Caco-2 (cell line): ENCODE results near the gene FNBP1. TPM values are rescaled to one million over a fixed set of nuclear protein-coding genes. Genes with fewer than 3 reads are reported as not detected.

Experiments
- BruUV-seq: library from RNA; stranded (reverse); fragments of 400-500 nt; replicated peaks from 2 replicates; lab custom pipeline; 2021; lab: Mats Ljungman, UMichigan
- CTCF ChIA-PET: fragments of 300-600 bp; sonication (Branson Sonifier 250); formaldehyde crosslinking; loops from one replicate; lab custom pipeline; 2022; ENCODE audit warnings: antibody characterized with exemption; lab: Charles Lee
- POLR2A ChIA-PET: fragments of 300-600 bp; sonication (Branson Sonifier 250); formaldehyde crosslinking; loops from one replicate; lab custom pipeline; 2022; ENCODE audit warnings: antibody characterized with exemption; lab: Charles Lee
- DNase-seq, 2 experiments: peaks; one replicate each; pipeline versions ENCODE4 v3.0.0 to v3.0.0-alpha.2; 2020 to 2022
- H3K27me3 ChIP-seq: replicated peaks from 2 replicates; pipeline ENCODE4 v1.6.0; 2011; ENCODE audit warnings: low read length; ENCODE audit not compliant: control insufficient read depth, insufficient read depth
- H3K36me3 ChIP-seq: 2 replicates; pipeline ENCODE4 v1.5.1; 2011; ENCODE audit warnings: low read length; ENCODE audit not compliant: control insufficient read depth, insufficient read depth
- H3K4me1 ChIP-seq: fragments of 250-450 bp; sonication (Bioruptor Pico); 2 replicates; pipeline ENCODE4 v1.5.1; 2020; ENCODE audit warnings: mild to moderate bottlenecking
- H3K4me3 ChIP-seq: 2 replicates; pipeline ENCODE4 v1.5.1; 2011; ENCODE audit warnings: low read depth, mild to moderate bottlenecking, control low read depth, low read length
- H3K9me3 ChIP-seq: fragments of 250-450 bp; sonication (Bioruptor Pico); 2 replicates; pipeline ENCODE4 v1.5.1; 2020; ENCODE audit warnings: mild to moderate bottlenecking, moderate library complexity
- H3K27ac Mint-ChIP-seq: one replicate; pipeline ENCODE4 v1.8.0; 2022; ENCODE audit warnings: mixed read lengths; ENCODE audit not compliant: unreplicated experiment
- H3K27me3 Mint-ChIP-seq: one replicate; pipeline ENCODE4 v1.8.0; 2022; ENCODE audit warnings: mixed read lengths; ENCODE audit not compliant: insufficient read depth, unreplicated experiment
- H3K36me3 Mint-ChIP-seq: one replicate; pipeline ENCODE4 v1.8.0; 2022; ENCODE audit warnings: mild to moderate bottlenecking, mixed read lengths; ENCODE audit not compliant: insufficient read depth, unreplicated experiment
- H3K4me1 Mint-ChIP-seq: one replicate; pipeline ENCODE4 v1.8.0; 2022; ENCODE audit warnings: low read depth, mixed read lengths; ENCODE audit not compliant: unreplicated experiment
- H3K4me3 Mint-ChIP-seq: one replicate; pipeline ENCODE4 v1.8.0; 2022; ENCODE audit warnings: mild to moderate bottlenecking, moderate library complexity, mixed read lengths; ENCODE audit not compliant: unreplicated experiment
- H3K9me3 Mint-ChIP-seq: one replicate; pipeline ENCODE4 v1.8.0; 2022; ENCODE audit warnings: mixed read lengths; ENCODE audit not compliant: unreplicated experiment
- CTCF ChIP-seq, 2 experiments: fragments of 200-600 bp in 1 of 2; IDR thresholded peaks; 1 replicate in 1 of 2; 2 replicates in 1 of 2; pipeline versions ENCODE4 v1.5.1 to v1.8.0; 2011 to 2022; ENCODE audit warnings: antibody characterized with exemption in 1 of 2, control low read depth in 1 of 2, inconsistent platforms in 1 of 2, low read depth in 1 of 2, low read length in 1 of 2, mild to moderate bottlenecking in 1 of 2, moderate library complexity in 1 of 2; ENCODE audit not compliant: insufficient read depth in 1 of 2, severe bottlenecking in 1 of 2, unreplicated experiment in 1 of 2
- intact Hi-C: fragments of 100-400 bp; cut with micrococcal nuclease; formaldehyde crosslinking; loops from one replicate; pipeline ENCODE4 v1.10.0; 2022; ENCODE audit not compliant: unreplicated experiment
- total RNA-seq: library from RNA; stranded (reverse); gene quantifications from 2 replicates; pipeline ENCODE4 v1.2.3, GENCODE V29; 2022

FNBP1 gene
- total RNA-seq, 1 experiment from 2014 or later = 33.2 TPM

GRCh38 chr9:129848712-129849441 is 194.1 kb downstream of the FNBP1 start:
- Mint-ChIP-seq H3K4me3 (no peak overlapping the region), H3K4me1 (no peaks in the 10 kb centered on the region)

GRCh38 chr9:129845373-129845772 is 197.6 kb downstream of the FNBP1 start:
- no peaks in the 10 kb centered on the region for H3K9me3 ChIP-seq
- POLR2A ChIA-PET = no interaction called here
- TF ChIP-seq CTCF (IDR thresholded peaks at IDR 0.05; ENCODE audit: insufficient read depth in 1 of 2, low read depth in 1 of 2, low read length in 1 of 2, severe bottlenecking in 1 of 2, unreplicated experiment in 1 of 2) = no peak
- Mint-ChIP-seq H3K4me3 (no peak overlapping the region), H3K36me3 (no peaks in the 10 kb centered on the region), H3K27ac (no peak overlapping the region), H3K9me3 (no peaks in the 10 kb centered on the region), H3K4me1 (no peaks in the 10 kb centered on the region), H3K27me3 (no peaks in the 10 kb centered on the region)
- CTCF ChIA-PET = no interaction called here
- no peaks in the 10 kb centered on the region for H3K4me1 ChIP-seq
- H3K36me3 ChIP-seq = no peaks in the 10 kb centered on the region
- H3K27me3 ChIP-seq = no peaks in the 10 kb centered on the region
- no peak for DNase-seq
- no TSS peak for BruUV-seq
- intact Hi-C loops = no loop called here
- H3K4me3 ChIP-seq = no peak overlapping the region

More at GRCh38 chr9:129848712-129849441, 194.1 kb downstream of the FNBP1 start:
- BruUV-seq = no TSS peak
- H3K27me3 ChIP-seq = no peaks in the 10 kb centered on the region
- Mint-ChIP-seq H3K27me3 (no peaks in the 10 kb centered on the region), H3K9me3 (no peaks in the 10 kb centered on the region), H3K36me3 (no peaks in the 10 kb centered on the region), H3K27ac (no peak overlapping the region)
- no peaks in the 10 kb centered on the region for H3K9me3 ChIP-seq
- ChIA-PET POLR2A (interaction anchor here (0.5 to 0.6 kb wide), 2 partner anchors 14 to 98 kb away, joined by 3 to 6 read pairs; no protein-coding TSS in a partner anchor), CTCF (no interaction called here)
- TF ChIP-seq CTCF (IDR thresholded peaks at IDR 0.05; ENCODE audit: insufficient read depth in 1 of 2, low read depth in 1 of 2, low read length in 1 of 2, severe bottlenecking in 1 of 2, unreplicated experiment in 1 of 2) = no peak
- no peak for DNase-seq
- H3K36me3 ChIP-seq = no peaks in the 10 kb centered on the region
- H3K4me3 ChIP-seq = no peak overlapping the region
- no peaks in the 10 kb centered on the region; the same call in 1 of the 2 replicates for H3K4me1 ChIP-seq
- intact Hi-C loops = no loop called here

GRCh38 chr9:129841071-129841470 is 201.9 kb downstream of the FNBP1 start:
- POLR2A ChIA-PET = no interaction called here

More at GRCh38 chr9:129841071-129841470, 201.9 kb downstream of the FNBP1 start:
- Mint-ChIP-seq H3K9me3 (no peaks in the 10 kb centered on the region), H3K4me3 (no peak overlapping the region), H3K36me3 (no peaks in the 10 kb centered on the region), H3K27me3 (no peaks in the 10 kb centered on the region), H3K4me1 (no peaks in the 10 kb centered on the region), H3K27ac (no peak overlapping the region)
- CTCF ChIA-PET = no interaction called here
- Histone ChIP-seq H3K4me1 (no peaks in the 10 kb centered on the region), H3K36me3 (no peaks in the 10 kb centered on the region), H3K4me3 (no peak overlapping the region), H3K9me3 (no peaks in the 10 kb centered on the region), H3K27me3 (no peaks in the 10 kb centered on the region)
- DNase-seq = no peak
- intact Hi-C loops = no loop called here
- no TSS peak for BruUV-seq
- TF ChIP-seq CTCF (IDR thresholded peaks at IDR 0.05; ENCODE audit: insufficient read depth in 1 of 2, low read depth in 1 of 2, low read length in 1 of 2, severe bottlenecking in 1 of 2, unreplicated experiment in 1 of 2) = no peak
